WTC11 (cell line): Measurements from ENCODE around the gene NOTUM.

Experiments used
- ATF3 ChIP-seq: sonication (generic); formaldehyde crosslinking; conservative IDR thresholded peaks from 2 replicates; pipeline ENCODE4 v1.8.1; 2022; ENCODE audit warnings: mild to moderate bottlenecking, missing genetic modification reagents
- CREB1 ChIP-seq: sonication (generic); formaldehyde crosslinking; IDR thresholded peaks from 2 replicates; pipeline ENCODE4 v1.8.0; 2023; ENCODE audit warnings: mild to moderate bottlenecking, missing genetic modification reagents
- CTCF ChIP-seq: fragments of 200-600 bp; IDR thresholded peaks from 2 replicates; pipeline ENCODE4 v1.8.0; 2022; ENCODE audit warnings: antibody characterized with exemption
- E2F1 ChIP-seq: sonication (generic); formaldehyde crosslinking; IDR thresholded peaks from 2 replicates; pipeline ENCODE4 v1.8.0; 2022; ENCODE audit warnings: mild to moderate bottlenecking, missing genetic modification reagents
- ELF4 ChIP-seq: sonication (generic); formaldehyde crosslinking; IDR thresholded peaks from 2 replicates; pipeline ENCODE4 v1.8.1; 2022; ENCODE audit warnings: low read depth, mild to moderate bottlenecking, moderate library complexity, missing genetic modification reagents
- ERG ChIP-seq: fragments of 250-450 bp; sonication (Bioruptor Pico); IDR thresholded peaks from 2 replicates; pipeline ENCODE4 v1.8.0; 2021; ENCODE audit warnings: mild to moderate bottlenecking
- ESRRA ChIP-seq: sonication (generic); formaldehyde crosslinking; IDR thresholded peaks from 2 replicates; pipeline ENCODE4 v1.8.1; 2022; ENCODE audit warnings: mild to moderate bottlenecking, missing genetic modification reagents, borderline replicate concordance
- HMGXB4 ChIP-seq: sonication (generic); formaldehyde crosslinking; IDR thresholded peaks from 2 replicates; pipeline ENCODE4 v1.8.1; 2023; ENCODE audit warnings: mild to moderate bottlenecking, moderate library complexity, missing genetic modification reagents
- MAX ChIP-seq: sonication (generic); formaldehyde crosslinking; IDR thresholded peaks from 2 replicates; pipeline ENCODE4 v1.8.0; 2022; ENCODE audit warnings: mild to moderate bottlenecking, missing genetic modification reagents
- MYBL2 ChIP-seq: sonication (generic); formaldehyde crosslinking; IDR thresholded peaks from 2 replicates; pipeline ENCODE4 v1.8.1; 2023; ENCODE audit warnings: mild to moderate bottlenecking, moderate library complexity, missing genetic modification reagents
- NFYB ChIP-seq: sonication (generic); formaldehyde crosslinking; conservative IDR thresholded peaks from 2 replicates; pipeline ENCODE4 v1.8.0; 2022; ENCODE audit warnings: low read depth, missing genetic modification reagents
- ZNF416 ChIP-seq: fragments of 250-450 bp; sonication (Bioruptor Pico); IDR thresholded peaks from 2 replicates; pipeline ENCODE4 v1.9.0; 2021; ENCODE audit warnings: mild to moderate bottlenecking, inconsistent platforms
- ZSCAN18 ChIP-seq: fragments of 250-450 bp; sonication (Bioruptor Pico); IDR thresholded peaks from 2 replicates; pipeline ENCODE4 v2.1.2; 2022; ENCODE audit warnings: mild to moderate bottlenecking, moderate library complexity

GRCh38 chr17:81917565-81918332, 43.2 kb downstream of the NOTUM start, which contains the start of gene SIRT7:
- no peak for TF ChIP-seq CTCF
- TF ChIP-seq MYBL2 (CRISPR knock-in tag), result peak; percentile 40; the same call in 1 of the 2 replicates
- TF ChIP-seq ZSCAN18 (CRISPR knock-in tag), result no peak
- no peak for TF ChIP-seq ESRRA (CRISPR knock-in tag)
- no peak for TF ChIP-seq ELF4
- TF ChIP-seq ERG (CRISPR knock-in tag), result no peak
- no peak for TF ChIP-seq ATF3 (CRISPR knock-in tag)
- no peak for TF ChIP-seq E2F1
- TF ChIP-seq HMGXB4 (CRISPR knock-in tag), result no peak; the same call in 1 of the 2 replicates
- TF ChIP-seq CREB1 (CRISPR knock-in tag), result no peak
- no peak; the same call in 1 of the 2 replicates for TF ChIP-seq MAX (CRISPR knock-in tag)
- 0 out of 2 replicates have a peak, but pooled peaks have one; percentile 49 for TF ChIP-seq ZNF416
- TF ChIP-seq NFYB (CRISPR knock-in tag), result no peak
